DMS53 (cell line): ENCODE results near the gene PARP3.
A peak's percentile ranks its signal among the peaks of the same experiment; 100 is the strongest.
"Not testable (repeated sequence)": the region's sequence is repeated elsewhere in the genome, so short reads cannot be mapped to it uniquely, and the experiment has no call there.

Experiments
- DNase-seq: peaks from one replicate; lab custom pipeline; 2025; lab: John Stamatoyannopoulos, UW

Gene PARP3

DNA sequence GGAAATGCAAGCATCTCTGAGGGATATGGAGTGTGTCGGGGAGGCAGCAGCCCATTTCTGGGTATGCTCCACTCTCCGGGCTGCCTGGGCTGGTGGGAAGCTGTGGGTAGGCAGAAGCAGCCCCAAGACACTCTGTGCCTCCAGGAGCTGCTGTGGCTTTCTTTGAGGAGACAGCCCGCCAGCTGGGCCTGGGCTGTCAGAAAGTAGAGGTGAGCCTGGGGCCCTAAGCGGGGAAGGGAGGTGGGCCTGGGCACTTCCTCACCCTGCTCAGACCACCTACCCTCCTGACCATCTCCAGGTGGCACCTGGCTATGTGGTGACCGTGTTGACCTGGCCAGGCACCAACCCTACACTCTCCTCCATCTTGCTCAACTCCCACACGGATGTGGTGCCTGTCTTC, 42.9 kb downstream of the PARP3 start:
- no peak for DNase-seq

DNA sequence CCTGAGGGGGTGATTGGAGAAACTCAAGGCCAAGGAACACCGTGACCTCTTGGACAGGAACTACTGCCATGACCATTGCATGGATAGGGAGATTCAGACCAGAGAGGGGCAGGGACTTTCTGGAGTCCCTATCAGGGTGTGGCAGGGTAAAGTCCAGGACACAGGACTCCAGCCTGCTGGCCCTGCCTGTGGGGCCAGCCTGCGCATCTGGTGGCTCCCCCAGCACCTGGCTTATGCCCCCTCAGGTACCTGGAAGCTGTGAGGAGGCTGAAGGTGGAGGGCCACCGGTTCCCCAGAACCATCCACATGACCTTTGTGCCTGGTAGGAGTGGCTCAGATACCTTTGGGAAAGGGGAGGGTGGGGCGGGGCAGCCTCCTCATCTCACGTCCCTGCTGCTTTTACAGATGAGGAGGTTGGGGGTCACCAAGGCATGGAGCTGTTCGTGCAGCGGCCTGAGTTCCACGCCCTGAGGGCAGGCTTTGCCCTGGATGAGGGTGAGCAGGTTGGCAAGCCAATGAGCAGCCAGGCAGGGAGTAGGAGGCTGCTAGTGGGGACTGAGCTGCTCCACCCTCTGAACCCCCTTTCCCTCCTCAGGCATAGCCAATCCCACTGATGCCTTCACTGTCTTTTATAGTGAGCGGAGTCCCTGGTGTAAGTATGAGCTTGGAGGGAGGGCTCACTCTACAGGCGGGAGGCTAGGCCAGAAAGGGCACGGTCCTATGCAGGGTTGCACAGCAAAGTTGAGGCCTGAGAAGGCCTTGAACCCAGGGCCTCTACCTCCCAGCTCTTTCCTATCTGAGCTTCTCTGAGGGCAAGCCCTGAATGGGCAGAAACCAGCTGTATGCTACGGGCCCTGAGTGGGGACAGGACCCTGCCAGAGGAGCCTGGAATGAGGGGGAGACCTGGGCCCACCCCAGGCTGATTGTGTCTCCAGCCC, 44.1 kb downstream of the PARP3 start:
- DNase-seq: no peak

DNA sequence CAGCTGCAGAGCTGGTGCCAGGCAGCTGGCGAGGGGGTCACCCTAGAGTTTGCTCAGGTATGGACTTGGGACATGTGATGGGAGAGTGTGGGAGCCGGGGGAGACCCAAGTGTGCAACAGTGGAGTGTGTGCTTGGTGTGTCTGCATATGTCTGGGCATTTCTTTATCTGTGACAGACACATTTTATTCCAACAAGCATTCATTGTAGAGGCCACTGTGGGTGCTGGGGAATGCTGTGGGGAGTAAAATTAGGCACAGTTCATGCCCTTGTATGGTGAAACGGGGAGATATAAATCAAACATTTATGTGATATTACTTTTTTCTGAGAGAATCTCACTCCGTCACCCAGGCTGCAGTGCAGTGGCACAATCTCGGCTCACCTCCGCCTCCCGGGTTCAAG, 45.4 kb downstream of the PARP3 start:
- no peak for DNase-seq

DNA sequence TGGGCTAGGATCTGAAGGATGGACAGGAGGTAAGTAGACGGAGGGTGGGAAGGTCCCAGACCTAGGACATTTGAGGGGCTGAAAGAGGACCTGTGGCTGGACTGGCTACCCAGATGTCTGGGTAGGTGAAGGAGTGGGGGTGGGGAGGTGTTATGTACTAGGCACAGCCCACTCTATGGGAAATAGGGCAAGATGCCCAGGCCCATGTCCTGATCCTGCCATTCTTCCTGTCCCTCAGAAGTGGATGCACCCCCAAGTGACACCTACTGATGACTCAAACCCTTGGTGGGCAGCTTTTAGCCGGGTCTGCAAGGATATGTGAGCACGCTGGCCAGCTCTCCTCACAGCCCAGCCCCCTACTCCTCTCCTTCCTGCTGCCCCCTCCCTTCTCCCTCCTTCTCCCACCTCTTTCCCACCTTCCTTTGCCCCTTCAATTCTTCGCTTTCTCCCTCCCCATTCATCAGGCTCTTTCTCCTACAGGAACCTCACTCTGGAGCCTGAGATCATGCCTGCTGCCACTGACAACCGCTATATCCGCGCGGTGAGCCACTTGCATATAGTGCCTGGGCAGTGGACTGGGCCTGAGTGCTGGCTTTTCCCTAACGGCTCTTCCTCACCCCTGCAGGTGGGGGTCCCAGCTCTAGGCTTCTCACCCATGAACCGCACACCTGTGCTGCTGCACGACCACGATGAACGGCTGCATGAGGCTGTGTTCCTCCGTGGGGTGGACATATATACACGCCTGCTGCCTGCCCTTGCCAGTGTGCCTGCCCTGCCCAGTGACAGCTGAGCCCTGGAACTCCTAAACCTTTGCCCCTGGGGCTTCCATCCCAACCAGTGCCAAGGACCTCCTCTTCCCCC, 46.4 kb downstream of the PARP3 start:
- peak; percentile 10 for DNase-seq

DNA sequence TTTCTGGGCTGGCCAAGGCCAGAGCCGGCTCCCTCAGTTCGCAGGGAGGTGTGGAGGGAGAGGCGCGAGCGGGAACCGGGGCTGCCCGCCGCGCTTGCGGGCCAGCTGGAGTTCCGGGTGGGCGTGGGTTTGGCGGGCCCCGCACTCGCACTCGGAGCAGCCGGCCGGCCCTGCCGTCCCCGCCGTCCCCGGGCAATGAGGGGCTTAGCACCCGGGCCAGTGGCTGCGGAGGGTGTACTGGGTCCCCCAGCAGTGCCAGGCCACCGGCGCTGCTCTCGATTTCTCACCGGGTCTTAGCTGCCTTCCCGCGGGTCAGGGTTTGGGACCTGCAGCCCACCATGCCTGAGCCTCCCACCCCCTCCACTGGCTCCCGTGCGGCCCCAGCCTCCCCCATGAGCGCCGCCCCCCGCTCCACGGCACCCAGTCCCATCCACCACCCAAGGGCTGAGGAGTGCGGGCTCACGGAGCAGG, 48.4 kb downstream of the PARP3 start:
- not testable (repeated sequence) for DNase-seq

DNA sequence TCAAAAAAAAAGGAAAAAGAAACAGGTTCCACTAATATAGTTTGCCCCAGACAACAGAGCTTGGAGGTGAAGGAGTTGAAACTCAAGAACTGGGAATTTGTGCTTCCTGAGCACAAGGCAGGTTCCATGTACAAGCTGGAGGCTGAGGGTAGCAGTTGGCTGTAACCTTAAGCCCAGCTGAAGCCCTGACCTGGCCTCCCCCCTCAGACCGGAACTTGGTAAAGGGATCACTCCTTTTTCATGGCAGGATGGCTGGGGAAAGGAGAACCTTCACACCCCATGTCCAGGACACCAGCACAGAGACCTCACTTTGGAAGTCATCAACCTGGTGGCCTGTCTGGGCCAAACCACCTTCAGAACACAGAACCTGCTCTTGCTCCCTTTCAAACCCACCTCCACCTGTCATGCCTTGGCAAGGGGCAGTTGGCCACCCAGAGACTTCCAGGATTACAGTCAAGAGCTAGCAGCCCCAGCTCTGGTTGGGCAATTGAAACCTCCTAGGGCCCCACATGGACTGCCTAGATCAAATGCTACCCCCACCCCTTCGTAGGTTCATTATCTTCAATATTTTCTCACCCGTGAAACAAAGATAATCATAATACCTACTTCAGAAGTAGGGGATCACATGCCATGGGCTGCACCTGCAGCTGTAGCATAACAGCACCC, 50.0 kb downstream of the PARP3 start:
- no peak for DNase-seq

DNA sequence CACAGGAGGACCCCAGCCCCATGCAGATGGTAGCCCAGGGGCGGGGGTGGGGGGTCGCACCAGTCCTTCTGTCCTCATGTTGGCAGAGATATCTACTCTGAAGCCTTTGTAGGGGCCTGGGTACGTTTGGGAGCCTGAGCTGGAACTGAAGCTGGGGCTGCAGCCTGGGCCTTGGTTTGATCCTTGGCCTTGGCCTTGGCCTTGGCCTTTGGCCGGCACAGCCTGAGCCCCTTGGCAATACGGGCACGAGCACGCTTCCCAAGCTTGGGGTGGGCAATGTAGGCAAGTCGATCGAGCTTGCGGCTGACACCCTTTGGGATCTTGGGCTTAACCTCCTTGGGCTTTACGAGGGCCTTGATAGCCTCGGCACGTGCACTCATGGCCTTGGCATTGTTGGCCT, 51.5 kb downstream of the PARP3 start:
- DNase-seq: not testable (repeated sequence)

DNA sequence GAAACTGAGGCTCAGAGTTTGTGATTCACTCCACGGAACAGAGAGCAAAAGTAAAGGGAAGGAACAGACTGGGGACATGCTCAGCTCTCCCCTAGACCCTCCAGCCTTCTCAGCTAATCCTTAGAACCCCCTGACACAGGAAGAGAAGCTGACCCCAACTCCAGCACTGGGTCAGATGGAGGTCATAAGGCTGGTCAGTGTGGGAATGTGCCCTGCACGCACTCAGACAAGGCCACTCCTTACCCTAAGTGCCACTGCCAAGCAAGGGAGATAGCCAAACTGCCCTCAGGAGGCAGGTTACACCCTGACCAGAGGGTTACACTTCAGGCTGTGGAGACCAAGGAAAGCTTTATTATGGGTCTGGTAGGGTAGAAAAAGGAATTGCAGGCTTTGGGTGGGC, 52.4 kb downstream of the PARP3 start:
- DNase-seq: no peak

DNA sequence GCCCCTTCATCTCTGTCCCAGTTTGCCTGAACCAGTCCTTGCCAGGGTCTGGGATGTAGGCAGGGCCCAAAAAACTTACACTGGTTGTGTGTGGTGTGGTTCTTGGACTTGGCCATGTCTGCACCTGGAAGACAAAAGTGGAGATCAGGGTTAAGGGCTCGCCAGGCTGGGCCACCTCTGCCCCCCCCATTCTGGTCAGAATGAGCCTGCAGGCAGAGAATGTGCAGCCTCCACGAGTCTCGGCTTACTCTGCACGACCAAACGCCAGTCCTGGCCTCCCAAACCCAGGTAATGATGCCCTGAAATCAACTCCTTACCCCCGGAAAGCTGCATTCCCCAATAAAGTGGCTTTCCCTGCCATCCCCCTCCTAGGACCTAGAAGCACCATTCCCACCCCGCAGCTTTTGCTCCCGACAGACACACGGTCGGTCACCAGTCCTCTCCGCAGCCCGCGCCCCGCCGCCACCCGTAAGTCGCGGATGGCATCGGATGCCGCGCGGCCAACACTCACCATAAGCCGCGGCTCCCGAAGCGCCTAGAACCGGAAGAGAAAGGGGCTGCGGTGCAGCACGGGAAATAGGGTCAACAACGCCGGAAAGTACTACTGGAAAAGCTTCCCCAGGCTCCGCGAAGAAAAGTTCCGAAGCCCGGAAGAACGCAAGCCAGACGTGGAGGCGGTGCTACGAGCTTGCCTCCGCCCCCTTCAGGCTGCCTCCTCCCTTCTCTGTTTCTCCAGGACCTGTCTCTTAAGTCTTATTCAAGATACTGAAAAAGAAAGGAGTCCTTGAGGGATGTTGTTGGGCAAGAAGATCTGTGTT, 53.4 kb downstream of the PARP3 start, which contains the start of gene RPL29:
TSS of gene RPL29 (minus strand) at position 550 of the 818 bp plus-strand sequence. CDS start at position 116, 434 bp downstream.
- peak; percentile 88 for DNase-seq

DNA sequence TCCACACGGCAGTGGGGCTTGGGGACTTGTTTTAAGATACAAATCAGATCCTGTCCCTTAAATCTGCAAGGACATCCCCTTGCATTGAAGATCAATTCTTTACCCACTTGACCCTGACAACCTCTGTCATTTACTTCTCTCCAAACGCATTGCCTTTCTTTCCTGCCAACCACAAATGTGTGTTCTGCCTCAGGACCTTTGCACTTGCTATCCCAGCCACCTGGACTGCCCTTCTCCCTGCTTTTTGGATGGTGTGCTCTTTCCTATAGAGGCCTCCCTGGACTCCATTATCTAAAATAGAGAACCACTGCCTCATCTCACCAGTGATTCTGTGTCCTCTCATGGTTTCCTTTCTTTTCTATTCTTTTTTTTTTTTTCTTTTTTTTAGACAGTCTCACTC, 55.0 kb downstream of the PARP3 start:
- no peak for DNase-seq

DNA sequence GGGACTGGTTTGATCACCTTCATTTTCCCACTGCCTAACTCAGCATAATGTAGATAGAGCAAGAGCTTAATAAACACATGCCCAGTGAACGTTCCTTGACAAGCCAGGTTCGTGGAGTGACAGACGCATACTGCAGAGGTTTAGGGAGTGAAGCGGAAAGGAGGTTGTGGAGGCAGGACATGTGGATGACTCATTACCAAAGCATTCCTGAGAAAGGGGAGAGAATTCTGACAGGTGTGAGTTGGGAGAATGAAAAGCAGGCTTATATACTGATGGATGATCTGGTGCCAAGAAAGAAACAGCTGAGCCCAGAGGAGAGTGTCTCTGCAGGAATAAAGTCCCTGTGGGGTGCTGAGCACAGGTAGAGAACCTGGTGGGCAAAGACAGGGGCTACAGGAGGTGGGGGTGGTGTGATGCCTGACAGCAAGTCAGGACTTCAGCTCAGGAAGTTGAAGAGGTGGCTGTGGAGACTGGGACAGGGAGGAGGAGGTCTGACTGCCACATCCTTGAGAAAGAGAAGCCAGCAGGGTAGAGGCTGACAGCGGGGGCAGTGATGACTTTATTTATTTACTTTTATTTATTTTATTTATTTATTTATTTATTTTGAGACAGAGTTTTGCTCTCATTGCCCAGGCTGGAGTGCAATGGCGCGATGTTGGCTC, 55.9 kb downstream of the PARP3 start:
- DNase-seq: peak; percentile 65
